Stimulated activated CD4-positive, alpha-beta T cell treated with anti-CD3 and anti-CD28 coated beads, Interleukin-4, amount 100 ng/mL, for 24 hours (primary cell): Measurements from ENCODE around the gene SETD6.
"Not testable (repeated sequence)": the region's sequence is repeated elsewhere in the genome, so short reads cannot be mapped to it uniquely, and the experiment has no call there.

ENCODE experiments used
- DNase-seq: peaks from one replicate; pipeline ENCODE4 v3.0.0-alpha.2; 2020

SETD6 gene

GRCh38 chr16:58515125-58515870 is at the start of gene SETD6:
Gene SETD6 (plus strand): TSS chr16:58515517. CDS start chr16:58515538, 21 bp downstream.
- peak; percentile 81 for DNase-seq

- no peak for DNase-seq
Measured at GRCh38 chr16:58465817-58466216, 49.5 kb upstream of the SETD6 start.

GRCh38 chr16:58466396-58466795 is 48.9 kb upstream of the SETD6 start:
- DNase-seq = no peak

- DNase-seq = no peak
Measured at GRCh38 chr16:58467905-58468304, 47.4 kb upstream of the SETD6 start.

GRCh38 chr16:58471209-58471975 is 43.9 kb upstream of the SETD6 start:
- DNase-seq = no peak

- no peak for DNase-seq
Measured at GRCh38 chr16:58472266-58472665, 43.1 kb upstream of the SETD6 start.

GRCh38 chr16:58472827-58473226 is 42.5 kb upstream of the SETD6 start:
- no peak for DNase-seq

GRCh38 chr16:58474296-58474695 is 41.0 kb upstream of the SETD6 start:
- DNase-seq = no peak

GRCh38 chr16:58475091-58475619 is 40.2 kb upstream of the SETD6 start:
- no peak for DNase-seq

GRCh38 chr16:58476791-58477190 is 38.5 kb upstream of the SETD6 start:
- DNase-seq = no peak

- no peak for DNase-seq
Measured at GRCh38 chr16:58478427-58478826, 36.9 kb upstream of the SETD6 start.

GRCh38 chr16:58481226-58481869 is 34.0 kb upstream of the SETD6 start:
- DNase-seq = no peak

GRCh38 chr16:58481931-58482330 is 33.4 kb upstream of the SETD6 start:
- DNase-seq = no peak

- no peak for DNase-seq
Measured at GRCh38 chr16:58485184-58485887, 30.0 kb upstream of the SETD6 start.

GRCh38 chr16:58487566-58488351 is 27.6 kb upstream of the SETD6 start:
- peak; percentile 69 for DNase-seq

- no peak for DNase-seq
Measured at GRCh38 chr16:58488531-58488930, 26.8 kb upstream of the SETD6 start.

- no peak for DNase-seq
Measured at GRCh38 chr16:58490065-58490464, 25.3 kb upstream of the SETD6 start.

- DNase-seq = not testable (repeated sequence)
Measured at GRCh38 chr16:58490539-58490938, 24.8 kb upstream of the SETD6 start.

- no peak for DNase-seq
Measured at GRCh38 chr16:58492066-58492465, 23.3 kb upstream of the SETD6 start.

- DNase-seq = no peak
Measured at GRCh38 chr16:58492735-58493134, 22.6 kb upstream of the SETD6 start.

- no peak for DNase-seq
Measured at GRCh38 chr16:58493756-58494431, 21.4 kb upstream of the SETD6 start.
